Peyer's patch (tissue), 4 donors: ENCODE measurements around the gene WFS1.

ENCODE experiments used
- CTCF ChIP-seq, 6 experiments: fragments of 450-650 bp in 4 of 6; fragments of 200-600 bp in 2 of 6; sonication (generic) in 1 of 6; IDR thresholded peaks; one replicate each; pipeline ENCODE4 v1.5.1; 2017 to 2019; ENCODE audit warnings: antibody characterized with exemption in 6 of 6, mild to moderate bottlenecking in 3 of 6, moderate library complexity in 1 of 6
- POLR2A ChIP-seq, 2 donors: fragments of 450-650 bp; IDR thresholded peaks; one replicate each; pipeline ENCODE4 v1.5.1; 2017; ENCODE audit warnings: antibody characterized with exemption in 2 of 2, mild to moderate bottlenecking in 2 of 2, moderate library complexity in 2 of 2

DNA sequence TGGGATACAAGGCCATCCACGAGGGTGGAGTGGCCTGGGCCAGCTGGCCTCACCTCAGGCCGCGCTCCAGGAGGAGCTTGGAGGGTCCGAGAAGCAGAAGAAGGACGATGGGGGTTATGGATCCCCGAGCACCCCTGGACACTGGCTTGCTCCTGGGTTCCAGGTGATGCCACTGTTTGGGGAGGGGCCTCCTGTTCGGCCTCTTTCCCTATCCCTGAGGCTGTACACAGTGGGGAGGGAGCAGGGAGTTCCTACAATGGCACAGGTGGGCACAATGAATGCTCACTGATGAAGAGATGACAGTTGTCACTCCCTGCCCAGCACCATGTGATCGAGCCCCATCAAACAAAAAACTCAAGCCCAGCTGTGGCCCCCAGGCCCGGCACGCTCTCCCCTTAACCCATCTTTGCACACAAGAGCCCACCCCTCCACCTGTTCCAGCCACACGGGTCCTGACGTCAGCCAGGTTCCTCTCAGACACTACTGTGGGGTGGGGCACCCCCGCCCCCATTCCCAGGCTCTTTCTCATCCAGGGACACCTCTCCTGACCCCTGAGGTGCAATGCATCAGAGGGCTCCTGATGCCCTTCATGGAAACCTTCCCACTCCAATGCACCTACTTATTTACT is 70.3 kb downstream of the WFS1 start:
- TF ChIP-seq CTCF (IDR thresholded peaks at IDR 0.05) (no peak), POLR2A (IDR thresholded peaks at IDR 0.05) (no peak)
